Heart right ventricle (tissue), 16 donors: ENCODE data around the gene TMEFF2. TPM values are rescaled to one million over a fixed set of nuclear protein-coding genes. Genes with fewer than 3 reads are reported as not detected.

Source experiments
- ATAC-seq, 8 donors: fragments of 200-7000 bp; cut with Tn5 transposase; one replicate each; pipeline ENCODE4 v1.9.1; 2020; ENCODE audit warnings: mild to moderate bottlenecking in 8 of 8, moderate library complexity in 8 of 8, moderate number of reproducible peaks in 1 of 8
- DNase-seq, 2 donors: peaks; one replicate each; pipeline ENCODE4 v3.0.0-alpha.2; 2020
- H3K27ac ChIP-seq, 10 donors: fragments of 200-600 bp; sonication (generic) in 2 of 10; one replicate each; pipeline versions ENCODE4 v1.5.0 to v1.8.0; 2020 to 2022; ENCODE audit warnings: mild to moderate bottlenecking in 3 of 10
- H3K27me3 ChIP-seq, 7 donors: fragments of 200-600 bp; one replicate each; pipeline ENCODE4 v1.8.0; 2021 to 2022; ENCODE audit warnings: mild to moderate bottlenecking in 2 of 7
- H3K36me3 ChIP-seq, 9 donors: fragments of 200-600 bp; sonication (generic) in 1 of 9; one replicate each; pipeline versions ENCODE4 v1.5.0 to v1.8.0; 2020 to 2022; ENCODE audit warnings: mild to moderate bottlenecking in 2 of 9
- H3K4me1 ChIP-seq, 9 donors: fragments of 200-600 bp; sonication (generic) in 1 of 9; one replicate each; pipeline versions ENCODE4 v1.5.0 to v1.8.0; 2020 to 2022; ENCODE audit warnings: mild to moderate bottlenecking in 4 of 9
- H3K4me3 ChIP-seq, 10 donors: fragments of 200-600 bp; sonication (generic) in 2 of 10; one replicate each; pipeline versions ENCODE4 v1.5.0 to v1.8.0; 2020 to 2022; ENCODE audit warnings: mild to moderate bottlenecking in 7 of 10, moderate library complexity in 2 of 10
- H3K9me3 ChIP-seq, 11 donors: fragments of 200-600 bp in 10 of 11; sonication (generic) in 2 of 11; one replicate each; pipeline versions ENCODE4 v1.5.0 to v1.8.0; 2013 to 2022; ENCODE audit warnings: mild to moderate bottlenecking in 2 of 11, control low read depth in 1 of 11, moderate library complexity in 1 of 11
- WGBS, 2 donors: extraction: QIAGEN DNeasy Blood & Tissue Kit; methylation state at CpG; one replicate each; pipeline ENCODE4 v1.1.7; 2013; ENCODE audit warnings: inconsistent platforms in 1 of 2; 5-methylcytosine and 5-hydroxymethylcytosine counted together
- intact Hi-C, 10 donors: fragments of 100-400 bp; cut with DNase I; formaldehyde crosslinking; loops; one replicate each; pipeline versions ENCODE4 v1.11.1 to v1.14.2; 2022
- polyA plus RNA-seq, 2 donors: library from polyadenylated mRNA; stranded (reverse); fragments of 200-250 nt; gene quantifications; one replicate each; pipeline ENCODE4 v1.2.3, GENCODE V29; 2013
- total RNA-seq, 10 donors: library from RNA; stranded (reverse); fragmentation: NEBNext Ultra II Directional in 3 of 10; extraction: Animal tissue kit (Norgen Biotek cat#: 25700) in 3 of 10; gene quantifications; one replicate each; pipeline versions ENCODE4 v1.2.1 to v1.2.4, GENCODE V29; 2021 to 2023
- TF ChIP-seq, protein P1 (sequence below), 9 donors: fragments of 200-600 bp; sonication (generic) in 2 of 9; IDR thresholded peaks; one replicate each; pipeline versions ENCODE4 v1.5.0 to v1.8.0; 2021 to 2022; ENCODE audit warnings: antibody characterized with exemption in 9 of 9, mild to moderate bottlenecking in 5 of 9, moderate library complexity in 1 of 9
- donor health status: Arrhythmogenic right ventricular cardiomyopathy.
- donor health status: ischemic (EF 13 %, LVEDD 7.1; RV severe dilation, severe dysfunction).
- donor health status: healthy with polysubstance abuse.
- donor health status: DM: no; HTN: yes; CAD: no.
- donor health status: DM: no; HTN: no; CAD: no.
- donor health status: ischemic (EF 25% LVEDD 6.9; RV normal size, moderate dysfunction).
- donor health status: ischemic (EF 25% LVEDD 5.7; RV mildly dilated, moderate dysfunction).
- donor health status: healthy.
- donor health status: DM: yes; HTN: yes; CAD: no.
- donor health status: Ischemic cardiomyopathy.
- donor health status: ischemic (EF 35%, LVEDD 5.7; RV mildly dilated, moderate dysfunction).
- donor health status: nonischemic (EF 11% LVEDD 7.7; RV severe dilation, severe dysfunction).
- donor health status: DM: yes; HTN: yes; CAD: no.
- donor health status: PGD.
- donor health status: ischemic (EF 29% LVEDD 5.4; RV normal size, mild dysfunction).
- donor health status: nonischemic (EF 23%, LVEDD 6.1; RV moderate dilation, normal function).

TMEFF2 gene
- total and polyA plus RNA-seq, 12 donors, result 0.09 to 0.41 (median 0.17) TPM; not detected in 8

DNA sequence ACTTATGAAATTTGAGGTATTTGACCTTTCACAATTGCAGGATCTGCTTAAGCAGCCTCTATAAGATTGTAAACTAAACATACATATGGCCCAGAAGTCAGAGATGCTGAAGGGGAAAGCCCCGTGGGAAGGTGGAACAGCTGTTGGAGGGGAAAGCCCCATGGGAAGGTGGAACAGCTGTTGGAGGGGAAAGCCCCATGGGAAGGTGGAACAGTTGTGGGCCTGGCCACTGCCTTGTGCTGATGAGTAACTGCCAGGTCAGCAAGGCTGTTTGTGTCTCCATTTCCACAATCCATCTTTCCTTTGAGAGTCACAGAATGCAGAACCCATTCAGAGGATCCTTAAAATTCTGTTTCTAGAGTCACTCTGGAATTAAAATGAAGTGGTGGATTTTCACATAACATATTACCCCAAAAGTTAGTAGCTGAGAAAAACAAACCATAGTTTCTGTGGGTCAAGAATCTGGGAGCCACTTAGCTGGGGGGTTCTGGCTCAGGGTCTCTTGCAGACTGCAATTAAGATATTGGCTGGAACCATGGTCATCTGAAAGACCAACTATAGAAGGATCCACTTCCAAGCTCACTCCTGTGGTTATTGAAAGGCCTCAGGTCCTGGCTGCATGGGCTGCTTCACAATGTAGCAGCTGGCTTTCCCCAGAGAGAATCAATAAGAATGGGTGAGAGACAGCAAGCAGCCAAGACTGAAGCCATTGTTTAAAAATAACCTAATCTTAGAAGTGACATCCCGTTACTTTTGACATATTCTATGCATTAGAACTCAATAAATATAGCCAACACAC lies 261.2 kb downstream of the TMEFF2 start:
- TF ChIP-seq, protein P1, sequence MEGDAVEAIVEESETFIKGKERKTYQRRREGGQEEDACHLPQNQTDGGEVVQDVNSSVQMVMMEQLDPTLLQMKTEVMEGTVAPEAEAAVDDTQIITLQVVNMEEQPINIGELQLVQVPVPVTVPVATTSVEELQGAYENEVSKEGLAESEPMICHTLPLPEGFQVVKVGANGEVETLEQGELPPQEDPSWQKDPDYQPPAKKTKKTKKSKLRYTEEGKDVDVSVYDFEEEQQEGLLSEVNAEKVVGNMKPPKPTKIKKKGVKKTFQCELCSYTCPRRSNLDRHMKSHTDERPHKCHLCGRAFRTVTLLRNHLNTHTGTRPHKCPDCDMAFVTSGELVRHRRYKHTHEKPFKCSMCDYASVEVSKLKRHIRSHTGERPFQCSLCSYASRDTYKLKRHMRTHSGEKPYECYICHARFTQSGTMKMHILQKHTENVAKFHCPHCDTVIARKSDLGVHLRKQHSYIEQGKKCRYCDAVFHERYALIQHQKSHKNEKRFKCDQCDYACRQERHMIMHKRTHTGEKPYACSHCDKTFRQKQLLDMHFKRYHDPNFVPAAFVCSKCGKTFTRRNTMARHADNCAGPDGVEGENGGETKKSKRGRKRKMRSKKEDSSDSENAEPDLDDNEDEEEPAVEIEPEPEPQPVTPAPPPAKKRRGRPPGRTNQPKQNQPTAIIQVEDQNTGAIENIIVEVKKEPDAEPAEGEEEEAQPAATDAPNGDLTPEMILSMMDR (IDR thresholded peaks at IDR 0.05), result no peak
- Histone ChIP-seq H3K4me3 (no peak overlapping the region), H3K36me3 (no peaks in the 10 kb centered on the region), H3K27ac (no peak overlapping the region), H3K9me3 (no peaks in the 10 kb centered on the region), H3K4me1 (peaks cover 0 to 31% (median 5%) of the 10 kb centered on the region in 9 donors), H3K27me3 (no peaks in the 10 kb centered on the region)
- DNase-seq, result no peak
- WGBS, 2 donors, result 57% methylated on average over 2 of the region's 2 CpGs
- ATAC-seq, result no peak
- intact Hi-C loops, result loop anchor here in 1 of 10 donors (5.0 kb wide), 1 partner anchor 356 kb away; no protein-coding TSS in a partner anchor

DNA sequence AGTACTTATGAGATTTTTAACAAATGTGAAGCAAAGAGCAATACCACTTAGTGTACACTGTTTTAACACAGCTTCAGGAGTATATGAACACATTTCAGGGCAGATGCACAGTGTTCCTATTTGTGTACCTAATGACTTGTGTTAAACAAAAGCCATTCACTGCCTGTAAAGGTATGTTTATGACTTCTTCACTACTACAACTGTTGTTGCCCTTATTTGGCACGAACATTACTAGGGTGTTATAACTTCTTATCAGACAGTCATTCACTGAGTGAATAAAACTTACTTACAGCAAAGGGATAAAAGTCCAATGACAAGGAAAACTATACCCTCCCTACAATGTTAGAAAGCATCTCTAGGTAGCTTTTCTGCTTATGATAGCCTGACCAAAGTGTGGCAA lies 262.4 kb downstream of the TMEFF2 start:
- no peaks in the 10 kb centered on the region for H3K27me3 ChIP-seq
- H3K4me1 ChIP-seq, result peaks cover 0 to 41% (median 15%) of the 10 kb centered on the region in 9 donors
- 81 to 86% methylated on average over 1 of the region's 1 CpG for WGBS, 2 donors
- ATAC-seq, result no peak
- no peak overlapping the region for H3K4me3 ChIP-seq
- TF ChIP-seq, protein P1 (IDR thresholded peaks at IDR 0.05), result no peak
- no peaks in the 10 kb centered on the region for H3K36me3 ChIP-seq
- intact Hi-C loops, result loop anchor here in 1 of 10 donors (5.0 kb wide), 1 partner anchor 355 kb away; no protein-coding TSS in a partner anchor
- no peak for DNase-seq
- H3K9me3 ChIP-seq, result no peaks in the 10 kb centered on the region
- no peak overlapping the region for H3K27ac ChIP-seq

DNA sequence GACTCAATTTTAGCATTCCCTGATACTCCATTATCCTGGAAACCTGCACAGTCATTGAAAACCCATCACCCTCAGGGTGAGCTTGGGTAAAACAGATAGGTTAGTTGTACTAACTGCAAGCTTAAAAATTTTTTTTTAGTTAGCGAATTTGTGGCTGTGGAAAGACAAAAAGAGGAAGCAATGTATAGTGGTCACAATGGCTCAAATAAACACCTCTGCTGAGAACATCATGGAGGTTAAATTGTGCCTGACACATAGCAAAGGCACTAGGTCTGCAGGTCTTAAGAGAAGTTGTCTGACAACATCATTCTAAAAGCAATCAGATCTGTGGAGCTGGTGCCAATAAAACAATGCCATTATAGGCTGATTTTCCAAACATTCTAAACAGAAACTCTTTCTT lies 263.4 kb downstream of the TMEFF2 start:
- TF ChIP-seq, protein P1 (IDR thresholded peaks at IDR 0.05), result no peak
- intact Hi-C loops, result loop anchor here in 1 of 10 donors (5.0 kb wide), 1 partner anchor 354 kb away; no protein-coding TSS in a partner anchor
- WGBS, 2 donors, result 86 to 90% methylated on average over 1 of the region's 1 CpG

DNA sequence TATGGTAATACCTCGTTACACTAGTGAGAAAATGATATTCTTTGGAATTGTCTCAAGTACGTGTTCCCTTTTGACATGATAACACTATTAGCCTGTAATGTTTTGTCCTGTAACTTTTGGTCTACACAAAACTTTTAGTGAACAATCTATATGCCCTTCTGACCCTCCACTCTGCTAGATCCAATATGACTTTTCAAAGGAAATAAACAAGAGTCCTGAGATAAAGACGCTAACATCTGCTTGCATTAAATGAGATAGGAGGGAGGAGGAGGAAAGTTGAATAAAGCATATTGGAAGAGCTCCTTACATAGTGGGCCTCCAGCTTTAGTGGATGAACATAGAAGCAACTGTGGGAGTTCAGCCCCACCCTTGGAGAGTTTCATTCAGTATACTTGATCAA lies 264.5 kb downstream of the TMEFF2 start:
- H3K4me1 ChIP-seq, result peaks cover 0 to 46% (median 15%) of the 10 kb centered on the region in 9 donors
- H3K36me3 ChIP-seq, result no peaks in the 10 kb centered on the region
- intact Hi-C loops, result loop anchor here in 1 of 10 donors (5.0 kb wide), 1 partner anchor 353 kb away; no protein-coding TSS in a partner anchor
- DNase-seq, result no peak
- no peak overlapping the region for H3K27ac ChIP-seq
- TF ChIP-seq, protein P1 (IDR thresholded peaks at IDR 0.05), result no peak
- H3K27me3 ChIP-seq, result no peaks in the 10 kb centered on the region
- H3K4me3 ChIP-seq, result no peak overlapping the region
- ATAC-seq, result no peak
- H3K9me3 ChIP-seq, result no peaks in the 10 kb centered on the region
- WGBS, 2 donors, result 82 to 87% methylated on average over 3 of the region's 3 CpGs

More for the DNA sequence above, 263.4 kb downstream of the TMEFF2 start:
- no peaks in the 10 kb centered on the region for H3K36me3 ChIP-seq
- no peak overlapping the region for H3K27ac ChIP-seq
- H3K4me3 ChIP-seq, result no peak overlapping the region
- no peaks in the 10 kb centered on the region for H3K9me3 ChIP-seq
- DNase-seq (no peak), ATAC-seq (no peak)
- peaks cover 0 to 46% (median 15%) of the 10 kb centered on the region in 9 donors for H3K4me1 ChIP-seq
- no peaks in the 10 kb centered on the region for H3K27me3 ChIP-seq
